ENCODE measurements around the gene ADD1. TPM values are rescaled to one million over a fixed set of nuclear protein-coding genes. Genes with fewer than 3 reads are reported as not detected.

The ADD1 gene
- total RNA-seq, 1 donor from 2014 or later = 131 TPM

- Mint-ChIP-seq H3K4me1 (peaks cover 16% of the 10 kb centered on the region), H3K4me3 (no peak overlapping the region), H3K27me3 (ENCODE audit: insufficient read depth, low read depth) (peaks cover 2% of the 10 kb centered on the region), H3K27ac (no peak overlapping the region), H3K9me3 (peaks cover 3% of the 10 kb centered on the region), H3K36me3 (peaks cover 19% of the 10 kb centered on the region)
- TF ChIP-seq CTCF (IDR thresholded peaks at IDR 0.05) (no peak), EZH2phosphoT487 (IDR thresholded peaks at IDR 0.05) (no peak), EZH2 (IDR thresholded peaks at IDR 0.05) (no peak)
- H3K79me2 ChIP-seq (ENCODE audit: low read depth) = peaks cover 100% of the 10 kb centered on the region
- peaks cover 19% of the 10 kb centered on the region for H3K4me1 ChIP-seq
- no peak for DNase-seq (ENCODE audit: low spot score)
- no peak overlapping the region for H3K4me2 ChIP-seq
- no peak overlapping the region for H3K27ac ChIP-seq
- no peaks in the 10 kb centered on the region for H3K9me3 ChIP-seq (ENCODE audit: low read depth)
- peaks cover 2% of the 10 kb centered on the region for H3F3A ChIP-seq (ENCODE audit: low read depth)
- no peak overlapping the region for H3K4me3 ChIP-seq
- peaks cover 5% of the 10 kb centered on the region for H3K36me3 ChIP-seq
- H3K9ac ChIP-seq = no peak overlapping the region
- H3K27me3 ChIP-seq = no peaks in the 10 kb centered on the region
- H2AFZ ChIP-seq (replicated peaks) = no peak overlapping the region
- H4K20me1 ChIP-seq (ENCODE audit: low read depth) = peaks cover 91% of the 10 kb centered on the region
Observed at GRCh38 chr4:2856266-2856665, 12.6 kb downstream of the ADD1 start.

GRCh38 chr4:2857349-2857927 lies 13.8 kb downstream of the ADD1 start:
- Mint-ChIP-seq H3K4me1 (peaks cover 26% of the 10 kb centered on the region), H3K9me3 (peaks cover 3% of the 10 kb centered on the region), H3K27ac (no peak overlapping the region), H3K4me3 (peak overlapping the region; percentile 46), H3K36me3 (peaks cover 19% of the 10 kb centered on the region), H3K27me3 (ENCODE audit: insufficient read depth, low read depth) (peaks cover 2% of the 10 kb centered on the region)
- Histone ChIP-seq H3K9ac (no peak overlapping the region), H3K4me1 (peaks cover 29% of the 10 kb centered on the region), H3K27ac (no peak overlapping the region), H4K20me1 (ENCODE audit: low read depth) (peaks cover 92% of the 10 kb centered on the region), H3K4me3 (no peak overlapping the region), H3K9me3 (ENCODE audit: low read depth) (no peaks in the 10 kb centered on the region), H3K79me2 (ENCODE audit: low read depth) (peaks cover 100% of the 10 kb centered on the region), H2AFZ (replicated peaks) (no peak overlapping the region), H3K4me2 (no peak overlapping the region), H3K36me3 (peaks cover 5% of the 10 kb centered on the region), H3K27me3 (no peaks in the 10 kb centered on the region), H3F3A (ENCODE audit: low read depth) (peaks cover 5% of the 10 kb centered on the region)
- no peak for DNase-seq (ENCODE audit: low spot score)
- no peak for TF ChIP-seq EZH2phosphoT487 (IDR thresholded peaks at IDR 0.05)
- TF ChIP-seq CTCF (IDR thresholded peaks at IDR 0.05) = no peak
- no peak for TF ChIP-seq EZH2 (IDR thresholded peaks at IDR 0.05)

- Histone ChIP-seq H3K4me1 (peaks cover 33% of the 10 kb centered on the region), H3K27me3 (no peaks in the 10 kb centered on the region), H4K20me1 (ENCODE audit: low read depth) (peaks cover 93% of the 10 kb centered on the region), H3K27ac (no peak overlapping the region), H3K4me2 (no peak overlapping the region), H2AFZ (replicated peaks) (no peak overlapping the region), H3K9ac (no peak overlapping the region), H3K79me2 (ENCODE audit: low read depth) (peaks cover 100% of the 10 kb centered on the region), H3K36me3 (peaks cover 5% of the 10 kb centered on the region), H3K9me3 (ENCODE audit: low read depth) (no peaks in the 10 kb centered on the region), H3K4me3 (no peak overlapping the region), H3F3A (ENCODE audit: low read depth) (peaks cover 5% of the 10 kb centered on the region)
- Mint-ChIP-seq H3K9me3 (peaks cover 3% of the 10 kb centered on the region), H3K27me3 (ENCODE audit: insufficient read depth, low read depth) (peaks cover 2% of the 10 kb centered on the region), H3K27ac (no peak overlapping the region), H3K4me3 (no peak overlapping the region), H3K4me1 (peaks cover 30% of the 10 kb centered on the region), H3K36me3 (peaks cover 19% of the 10 kb centered on the region)
- DNase-seq (ENCODE audit: low spot score) = no peak
- no peak for TF ChIP-seq EZH2 (IDR thresholded peaks at IDR 0.05)
- no peak for TF ChIP-seq CTCF (IDR thresholded peaks at IDR 0.05)
- no peak for TF ChIP-seq EZH2phosphoT487 (IDR thresholded peaks at IDR 0.05)
Observed at GRCh38 chr4:2858451-2859217, 15.0 kb downstream of the ADD1 start.

Data from neural progenitor cell (in vitro differentiated cells).